COR-L47 (cell line): ENCODE measurements around the gene NFE2L2.
A peak's percentile ranks its signal among the peaks of the same experiment; 100 is the strongest.
"Not testable (repeated sequence)": the region's sequence is repeated elsewhere in the genome, so short reads cannot be mapped to it uniquely, and the experiment has no call there.

Experiments
- DNase-seq: peaks from one replicate; lab custom pipeline; 2025; lab: John Stamatoyannopoulos, UW

The NFE2L2 gene

GRCh38 chr2:177237932-177238331 is 26.6 kb downstream of the NFE2L2 start:
- DNase-seq: no peak

- no peak for DNase-seq
Observed at GRCh38 chr2:177235855-177236437, 28.6 kb downstream of the NFE2L2 start.

GRCh38 chr2:177234267-177234666 is 30.3 kb downstream of the NFE2L2 start:
- DNase-seq: no peak

GRCh38 chr2:177232098-177232704 is 32.3 kb downstream of the NFE2L2 start:
- no peak for DNase-seq

GRCh38 chr2:177231270-177231669 is 33.3 kb downstream of the NFE2L2 start:
- DNase-seq: no peak

DNA sequence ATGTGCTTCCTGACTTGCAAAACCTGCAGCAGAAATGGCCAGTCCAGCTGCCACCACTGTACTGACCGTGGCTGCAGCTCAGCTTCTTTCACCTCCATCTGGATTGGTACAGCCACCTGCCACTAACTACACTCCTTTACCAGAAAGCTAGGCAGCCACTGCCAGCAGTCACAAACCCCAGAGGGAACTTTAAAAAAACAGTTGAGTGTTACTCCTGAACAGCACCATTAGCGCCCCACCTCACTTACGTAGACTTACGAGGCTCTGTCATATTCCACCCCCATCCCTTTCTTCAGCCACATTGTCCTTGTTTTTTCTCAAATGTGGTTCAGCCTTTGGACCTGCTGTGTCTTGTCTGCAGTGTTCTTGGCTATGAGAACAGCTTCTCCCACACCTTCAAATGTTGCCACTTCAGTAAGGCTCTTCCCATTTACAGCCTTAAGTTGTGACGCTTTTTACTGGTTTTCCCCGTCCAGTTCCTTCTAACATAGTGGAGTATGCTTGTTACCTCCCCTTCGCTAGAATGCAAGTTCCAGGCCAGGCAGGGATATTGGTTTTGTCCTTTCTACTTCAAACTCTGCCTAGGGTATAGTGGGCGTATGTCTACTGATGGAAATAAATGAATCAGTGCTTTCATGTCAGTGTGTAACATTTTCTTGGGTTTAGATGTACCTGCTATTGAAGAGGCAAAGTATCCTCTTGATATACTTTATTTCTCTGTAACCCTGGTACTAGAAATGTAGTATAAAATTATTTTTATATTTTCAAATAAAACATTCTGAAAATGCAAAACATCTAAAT is 34.9 kb downstream of the NFE2L2 start:
- DNase-seq: no peak

DNA sequence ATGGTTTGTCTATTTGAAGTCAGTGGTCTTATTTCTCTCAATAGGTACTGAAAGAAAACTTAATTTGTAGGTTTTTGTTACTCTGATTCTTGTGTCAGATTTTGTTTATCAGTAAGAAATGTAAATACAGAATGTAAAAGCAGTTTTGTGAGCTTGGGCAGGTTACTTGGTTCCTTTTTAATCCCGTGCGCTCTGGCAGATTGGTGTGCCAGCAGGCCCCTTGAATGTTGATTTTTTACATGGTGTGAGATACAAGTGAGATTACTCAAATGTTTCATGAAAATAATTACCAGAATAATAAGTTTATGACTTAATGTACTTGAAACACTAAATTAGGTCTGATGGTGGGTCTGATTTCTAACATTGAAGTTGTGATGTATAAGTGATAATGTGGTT is 38.6 kb downstream of the NFE2L2 start:
- no peak for DNase-seq

GRCh38 chr2:177223436-177223835 is 41.1 kb downstream of the NFE2L2 start:
- not testable (repeated sequence) for DNase-seq

DNA sequence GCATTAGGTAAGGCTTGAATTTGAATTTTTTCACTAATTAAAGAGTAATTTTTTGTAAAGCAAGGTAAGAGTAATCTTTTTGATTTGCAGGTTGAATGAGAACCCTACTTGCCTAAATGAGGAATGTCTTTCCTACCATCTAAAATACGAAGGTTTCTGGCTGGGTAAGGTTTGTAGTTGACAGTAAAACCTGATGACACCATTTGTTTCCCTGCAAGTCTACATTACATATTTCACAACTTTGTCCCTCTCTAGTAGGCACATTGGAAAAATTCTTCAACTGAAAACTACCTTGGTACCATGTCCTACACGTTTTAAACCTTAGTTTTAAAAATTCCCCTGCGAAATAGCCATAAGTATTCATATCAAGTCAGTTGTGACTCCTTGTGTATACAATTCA is 42.6 kb downstream of the NFE2L2 start:
- no peak for DNase-seq

- no peak for DNase-seq
Observed at GRCh38 chr2:177221534-177221933, 43.0 kb downstream of the NFE2L2 start.

DNA sequence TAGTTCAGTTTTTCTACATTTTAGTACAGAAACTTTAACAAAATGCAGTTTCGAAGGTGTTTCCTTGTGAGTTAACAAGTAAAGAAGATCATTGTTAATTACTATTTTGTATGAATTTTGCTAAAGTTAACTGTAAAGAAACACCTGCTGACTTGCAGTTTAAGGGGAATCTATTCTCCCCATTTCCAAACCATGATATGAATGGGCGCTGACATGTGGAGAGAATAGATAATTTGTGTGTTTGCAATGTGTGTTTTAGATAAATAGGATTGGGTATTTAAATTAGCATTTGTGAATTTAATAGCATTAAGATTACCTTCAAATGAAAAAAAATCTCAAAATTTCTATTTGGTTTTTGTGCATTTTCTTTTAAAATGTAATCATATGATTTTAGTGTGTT is 44.7 kb downstream of the NFE2L2 start:
- DNase-seq: not testable (repeated sequence)

- DNase-seq: no peak
Observed at GRCh38 chr2:177217247-177217843, 47.2 kb downstream of the NFE2L2 start.

DNA sequence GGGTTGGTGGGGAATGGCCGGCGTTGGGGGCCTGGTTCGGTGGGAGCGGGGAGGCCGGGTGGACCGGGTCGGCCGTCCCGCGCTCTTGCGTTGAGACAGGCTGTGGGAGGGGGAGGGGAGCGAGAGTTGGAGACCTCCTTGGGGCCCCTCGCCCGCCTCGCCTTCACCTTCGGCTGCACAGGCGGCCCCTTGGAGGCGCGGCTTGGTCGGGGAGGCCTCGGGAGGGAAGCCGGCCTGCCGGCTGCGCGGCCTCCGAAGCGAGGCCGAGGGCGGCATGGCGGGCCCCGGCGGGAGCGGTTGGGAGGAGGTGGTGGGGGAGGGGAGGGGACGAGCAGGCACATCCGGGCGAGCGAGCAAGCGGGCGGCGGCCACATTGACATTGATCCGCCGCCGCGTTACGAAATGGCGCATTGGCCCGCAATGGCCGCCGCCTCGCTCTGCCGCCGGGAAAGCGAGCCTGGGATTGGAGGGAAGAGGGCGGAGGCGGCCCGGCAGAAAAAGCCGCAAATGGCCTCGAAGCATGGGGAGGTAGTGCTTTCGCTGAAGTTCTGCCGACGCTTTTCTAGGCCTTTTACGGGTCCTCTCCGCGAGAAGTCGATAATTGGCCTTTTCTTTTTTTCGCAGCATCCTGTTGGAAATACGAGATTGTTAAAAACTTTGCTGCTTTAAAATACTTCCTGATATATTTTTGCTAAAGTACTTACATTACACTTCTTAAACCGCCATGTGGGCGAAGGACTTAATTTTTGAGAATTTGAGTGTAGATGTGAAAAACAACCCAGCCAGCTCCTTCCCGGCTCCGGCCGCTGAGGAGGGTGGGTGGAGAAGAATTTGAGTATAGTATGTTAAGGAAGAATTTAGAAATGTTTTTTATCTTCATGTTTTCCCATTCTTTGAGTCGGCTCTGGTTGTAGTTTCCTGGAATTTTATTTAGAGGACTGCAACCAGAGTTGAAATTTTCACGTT is 51.4 kb downstream of the NFE2L2 start:
- peak; percentile 88 for DNase-seq

GRCh38 chr2:177212106-177212890 is 52.2 kb downstream of the NFE2L2 start, which contains the start of gene HNRNPA3:
HNRNPA3 (plus strand) TSS chr2:177212794; CDS start chr2:177212800, 6 bp downstream.
- DNase-seq: peak; percentile 98

DNA sequence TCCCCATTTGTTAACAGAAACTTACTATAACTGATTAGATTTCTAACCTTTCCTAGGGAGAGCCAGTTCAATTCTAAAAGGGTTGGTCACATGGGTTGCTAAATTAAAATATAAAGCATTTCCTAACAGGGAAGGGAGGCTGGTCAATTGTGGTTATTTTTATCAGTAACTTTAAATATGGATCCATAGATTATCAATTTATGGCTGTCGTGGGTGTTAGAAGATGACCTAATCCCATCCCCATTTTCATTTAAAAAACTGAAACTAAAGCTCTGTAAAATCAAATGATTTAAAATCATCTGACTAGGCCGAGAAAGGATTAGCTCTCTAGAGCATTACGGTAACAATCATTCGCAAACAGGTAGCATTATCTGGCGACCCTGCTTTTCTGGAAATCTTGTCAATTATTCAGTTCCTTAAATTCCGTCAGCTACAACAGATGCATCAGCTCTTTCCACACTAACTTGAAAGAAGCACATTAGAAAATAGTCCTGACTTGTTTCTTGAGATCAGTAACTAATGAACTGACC is 52.9 kb downstream of the NFE2L2 start:
- DNase-seq: no peak

- no peak for DNase-seq
Observed at GRCh38 chr2:177211169-177211568, 53.4 kb downstream of the NFE2L2 start.

DNA sequence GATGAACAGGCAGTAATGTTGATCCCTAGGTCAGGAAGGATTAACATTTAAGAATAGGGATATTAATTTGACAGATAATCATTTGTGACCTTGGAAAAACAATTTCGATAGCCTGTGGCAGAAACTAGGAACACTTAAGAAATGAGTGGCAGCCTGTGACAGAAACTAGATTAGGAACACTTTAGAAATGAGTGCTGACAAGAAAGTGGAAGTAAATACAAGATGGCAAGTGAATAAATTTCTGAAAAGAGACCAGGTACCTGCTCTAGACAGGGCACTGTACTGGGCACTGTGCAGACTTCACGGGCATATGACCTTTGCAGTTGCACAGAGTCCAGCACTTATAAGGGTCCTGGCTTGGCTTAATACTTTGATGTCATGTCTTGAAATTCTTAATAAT is 57.4 kb downstream of the NFE2L2 start:
- no peak for DNase-seq

- no peak for DNase-seq
Observed at GRCh38 chr2:177204417-177204816, 60.1 kb downstream of the NFE2L2 start.

DNA sequence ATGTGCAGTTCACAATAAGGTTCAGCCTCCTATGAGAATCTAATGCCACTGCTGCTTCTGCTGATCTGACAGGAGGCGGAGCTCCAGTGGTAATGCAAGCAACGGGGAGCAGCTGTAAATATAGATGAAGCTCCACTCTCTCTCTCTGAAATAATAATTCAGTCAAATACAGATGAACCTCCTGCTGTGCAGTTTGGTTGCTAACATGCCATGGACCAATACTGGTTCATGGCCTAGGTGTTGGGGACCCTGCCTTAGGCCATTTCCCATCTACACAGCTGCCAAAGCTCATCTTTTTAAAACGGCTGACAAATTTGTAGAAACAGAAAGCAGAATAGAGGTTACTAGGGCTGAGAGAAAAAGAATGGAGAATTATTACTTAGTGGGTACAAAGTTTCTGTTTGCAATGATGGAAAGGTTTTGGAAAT is 62.6 kb downstream of the NFE2L2 start:
- peak; percentile 42 for DNase-seq

GRCh38 chr2:177200419-177200818 is 64.1 kb downstream of the NFE2L2 start:
- DNase-seq: not testable (repeated sequence)
